Vagina (tissue), 2 donors: Measurements from ENCODE around the gene TNPO3. TPM values are rescaled to one million over a fixed set of nuclear protein-coding genes. Genes with fewer than 3 reads are reported as not detected.

Experiments
- DNase-seq, 2 donors: peaks; one replicate each; pipeline ENCODE4 v3.0.0-alpha.2; 2017; ENCODE audit errors: extremely low spot score in 2 of 2
- H3K27ac ChIP-seq: fragments of 200-600 bp; sonication (generic); one replicate; pipeline ENCODE4 v1.5.1; 2019
- H3K27me3 ChIP-seq: fragments of 200-600 bp; sonication (generic); one replicate; pipeline ENCODE4 v1.5.1; 2019
- H3K36me3 ChIP-seq, 2 donors: fragments of 200-600 bp; sonication (generic); one replicate each; pipeline ENCODE4 v1.5.1; 2017 to 2019
- H3K4me1 ChIP-seq: fragments of 200-600 bp; sonication (generic); one replicate; pipeline ENCODE4 v1.5.1; 2019
- H3K4me3 ChIP-seq, 2 donors: fragments of 200-600 bp; sonication (generic); 1 replicate in 1 of 2; 2 replicates in 1 of 2; pipeline ENCODE4 v1.5.1; 2016 to 2019
- H3K9me3 ChIP-seq: fragments of 200-600 bp; sonication (generic); one replicate; pipeline ENCODE4 v1.5.1; 2019
- CTCF ChIP-seq, 3 experiments: fragments of 450-650 bp in 2 of 3; fragments of 200-600 bp in 1 of 3; sonication (generic) in 1 of 3; IDR thresholded peaks; one replicate each; pipeline ENCODE4 v1.5.1; 2017 to 2019; ENCODE audit warnings: antibody characterized with exemption in 3 of 3, mild to moderate bottlenecking in 2 of 3, moderate library complexity in 2 of 3
- POLR2A ChIP-seq, 2 donors: fragments of 450-650 bp; IDR thresholded peaks; one replicate each; pipeline ENCODE4 v1.6.1; 2017; ENCODE audit warnings: antibody characterized with exemption in 2 of 2, mild to moderate bottlenecking in 2 of 2, moderate library complexity in 2 of 2
- POLR2AphosphoS5 ChIP-seq, 2 donors: sonication (generic); formaldehyde crosslinking; IDR thresholded peaks; one replicate each; pipeline ENCODE4 v1.9.0; 2017; ENCODE audit warnings: antibody characterized with exemption in 2 of 2, mild to moderate bottlenecking in 2 of 2, low read depth in 1 of 2; ENCODE audit not compliant: insufficient read depth in 1 of 2
- intact Hi-C: fragments of 100-400 bp; cut with DNase I; formaldehyde crosslinking; loops from one replicate; pipeline ENCODE4 v1.15.1; 2023
- total RNA-seq: library from RNA; depleted of rRNA; stranded (reverse); fragments of >200 nt; gene quantifications from one replicate; pipeline ENCODE4 v1.2.3, GENCODE V29; 2016

Gene TNPO3
- total RNA-seq, 1 donor from 2014 or later: 33.9 TPM

GRCh38 chr7:129095258-129095657, 40.3 kb upstream of the TNPO3 start:
- DNase-seq: no peak
- Histone ChIP-seq H3K27me3 (no peaks in the 10 kb centered on the region), H3K36me3 (no peaks in the 10 kb centered on the region), H3K4me1 (no peaks in the 10 kb centered on the region), H3K9me3 (no peaks in the 10 kb centered on the region), H3K27ac (no peak overlapping the region), H3K4me3 (no peak overlapping the region)
- intact Hi-C loops: no loop called here
- no peak for TF ChIP-seq POLR2A (IDR thresholded peaks at IDR 0.05)
- TF ChIP-seq CTCF (IDR thresholded peaks at IDR 0.05): no peak
- no peak for TF ChIP-seq POLR2AphosphoS5 (IDR thresholded peaks at IDR 0.05; ENCODE audit: insufficient read depth in 1 of 2, low read depth in 1 of 2)

- Histone ChIP-seq H3K4me3 (no peak overlapping the region), H3K4me1 (no peaks in the 10 kb centered on the region), H3K9me3 (no peaks in the 10 kb centered on the region), H3K36me3 (no peaks in the 10 kb centered on the region), H3K27ac (no peak overlapping the region), H3K27me3 (no peaks in the 10 kb centered on the region)
- no peak for DNase-seq
- intact Hi-C loops: no loop called here
- TF ChIP-seq POLR2A (IDR thresholded peaks at IDR 0.05): no peak
- no peak for TF ChIP-seq POLR2AphosphoS5 (IDR thresholded peaks at IDR 0.05; ENCODE audit: insufficient read depth in 1 of 2, low read depth in 1 of 2)
- no peak for TF ChIP-seq CTCF (IDR thresholded peaks at IDR 0.05)
Measured at GRCh38 chr7:129094501-129094900, 39.6 kb upstream of the TNPO3 start.

GRCh38 chr7:129093867-129094456, 39.1 kb upstream of the TNPO3 start:
- intact Hi-C loops: no loop called here
- no peak for DNase-seq
- Histone ChIP-seq H3K9me3 (no peaks in the 10 kb centered on the region), H3K27me3 (no peaks in the 10 kb centered on the region), H3K36me3 (no peaks in the 10 kb centered on the region), H3K4me3 (no peak overlapping the region), H3K27ac (no peak overlapping the region), H3K4me1 (no peaks in the 10 kb centered on the region)
- TF ChIP-seq POLR2A (IDR thresholded peaks at IDR 0.05) (no peak), POLR2AphosphoS5 (IDR thresholded peaks at IDR 0.05; ENCODE audit: insufficient read depth in 1 of 2, low read depth in 1 of 2) (no peak), CTCF (IDR thresholded peaks at IDR 0.05) (no peak)

DNA sequence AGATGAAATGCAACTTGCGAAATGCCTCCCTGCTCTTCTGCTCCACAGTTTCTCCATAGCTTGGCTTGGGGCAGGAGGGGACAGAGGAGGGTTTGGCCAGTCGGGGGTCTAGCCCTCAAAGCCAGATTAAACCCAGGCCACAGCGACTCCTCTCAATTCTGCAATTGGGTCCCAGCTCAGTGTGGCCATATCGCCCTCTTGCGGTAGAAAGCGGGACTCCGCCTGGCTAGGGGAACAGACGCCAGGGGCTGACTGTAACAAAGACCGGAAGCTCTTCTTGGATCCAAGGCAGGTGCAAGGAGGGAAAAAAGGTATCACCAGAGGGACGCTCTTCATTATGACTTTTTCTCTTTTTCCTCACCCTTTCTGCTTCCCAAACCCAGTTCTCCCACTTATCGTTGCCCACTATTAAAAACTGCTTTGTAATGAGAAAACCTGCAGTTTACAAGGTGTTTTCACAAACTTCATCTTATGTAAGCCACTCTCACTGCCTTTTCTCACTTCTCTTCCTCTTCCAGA, 36.6 kb upstream of the TNPO3 start:
- TF ChIP-seq POLR2A (IDR thresholded peaks at IDR 0.05) (no peak), POLR2AphosphoS5 (IDR thresholded peaks at IDR 0.05; ENCODE audit: insufficient read depth in 1 of 2, low read depth in 1 of 2) (no peak), CTCF (IDR thresholded peaks at IDR 0.05) (peak; percentile 75 to 86 (median 81))
- intact Hi-C loops: no loop called here
- no peaks in the 10 kb centered on the region for H3K9me3 ChIP-seq
- no peaks in the 10 kb centered on the region for H3K4me1 ChIP-seq
- H3K36me3 ChIP-seq: no peaks in the 10 kb centered on the region
- no peak overlapping the region for H3K27ac ChIP-seq
- DNase-seq: no peak
- no peak overlapping the region for H3K4me3 ChIP-seq
- no peaks in the 10 kb centered on the region for H3K27me3 ChIP-seq

DNA sequence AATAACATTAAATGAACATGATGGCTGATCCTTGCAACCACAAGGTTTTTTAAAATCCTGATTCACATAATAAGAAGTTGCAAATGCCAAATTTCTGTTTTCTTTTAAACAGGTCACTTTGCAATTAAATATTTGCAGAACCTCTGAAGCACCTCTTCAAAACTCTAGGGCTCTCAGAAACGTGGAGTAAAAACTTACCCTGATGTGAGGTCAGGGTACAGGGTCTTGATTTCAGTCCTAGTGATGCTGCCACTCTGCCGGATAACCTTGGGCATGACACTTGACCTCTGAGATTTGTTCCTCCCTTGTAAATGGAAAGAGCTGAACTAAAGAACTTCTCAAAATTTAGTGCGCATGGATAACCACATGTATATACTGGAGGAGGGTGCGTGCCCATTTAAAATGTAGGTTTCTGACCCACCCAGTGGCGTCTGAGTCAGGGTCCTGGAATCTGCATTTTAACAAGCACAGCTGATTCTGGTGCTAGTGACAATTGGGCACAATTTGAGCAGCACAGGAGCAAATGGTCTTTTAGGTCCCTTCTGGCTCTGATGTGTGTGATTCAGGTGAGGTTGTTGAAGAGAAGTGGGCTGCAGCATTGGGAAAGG, 35.5 kb upstream of the TNPO3 start:
- H3K4me3 ChIP-seq: no peak overlapping the region
- intact Hi-C loops: no loop called here
- TF ChIP-seq POLR2A (IDR thresholded peaks at IDR 0.05) (no peak), POLR2AphosphoS5 (IDR thresholded peaks at IDR 0.05; ENCODE audit: insufficient read depth in 1 of 2, low read depth in 1 of 2) (no peak), CTCF (IDR thresholded peaks at IDR 0.05) (no peak)

More for the DNA sequence above, 35.5 kb upstream of the TNPO3 start:
- Histone ChIP-seq H3K9me3 (no peaks in the 10 kb centered on the region), H3K36me3 (no peaks in the 10 kb centered on the region), H3K27ac (no peak overlapping the region), H3K4me1 (no peaks in the 10 kb centered on the region), H3K27me3 (no peaks in the 10 kb centered on the region)
- no peak for DNase-seq
